ENCODE results near the gene NPEPL1.

The NPEPL1 gene

DNA sequence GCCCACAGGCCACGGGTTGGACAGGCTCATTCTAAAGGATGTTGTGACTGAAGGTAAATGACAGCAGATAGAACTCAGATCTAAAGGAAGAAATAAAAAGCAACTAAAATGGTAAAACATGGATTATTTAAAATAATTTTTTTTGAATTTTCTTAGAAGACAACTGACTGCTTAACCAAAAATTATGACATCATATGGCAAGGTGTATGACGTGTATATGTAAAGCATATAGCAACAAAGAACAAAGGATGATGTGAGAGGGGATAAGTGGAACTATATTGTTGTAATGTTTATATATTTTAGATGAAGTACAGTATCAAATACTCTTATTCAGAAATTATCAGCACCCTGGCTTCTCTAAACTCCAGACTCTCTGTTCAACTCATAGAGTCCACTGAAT lies 38.6 kb downstream of the NPEPL1 start:
- Histone ChIP-seq H3K27me3 (replicated peaks in 2 of 5; ENCODE audit: control insufficient read depth in 4 of 5, insufficient read depth in 5 of 5, low read length in 4 of 5) (peaks cover 0 to 4% (median 0%) of the 10 kb centered on the region in 5 experiments), H3K36me3 (ENCODE audit: control insufficient read depth in 4 of 4, insufficient read depth in 4 of 4, low read length in 3 of 4) (no peaks in the 10 kb centered on the region), H3K27ac (ENCODE audit: insufficient read depth in 1 of 2, low read depth in 1 of 2, low read length in 2 of 2, poor library complexity in 1 of 2, severe bottlenecking in 2 of 2) (no peak overlapping the region), H3K9me3 (ENCODE audit: control extremely low read depth in 1 of 5, control insufficient read depth in 4 of 5, insufficient read depth in 2 of 5, low read depth in 1 of 5, low read length in 4 of 5) (peaks cover 0 to 2% (median under 1%) of the 10 kb centered on the region in 5 experiments), H3K4me1 (ENCODE audit: control extremely low read depth in 1 of 4, control insufficient read depth in 4 of 4, insufficient read depth in 4 of 4, low read length in 3 of 4) (no peaks in the 10 kb centered on the region), H3K4me3 (ENCODE audit: control insufficient read depth in 1 of 7, extremely low read depth in 1 of 7, insufficient read depth in 4 of 7, low read depth in 2 of 7, low read length in 6 of 7) (no peak overlapping the region)
- WGBS (ENCODE audit: insufficient coverage): no CpG with 5 or more reads among the region's 2 CpGs
- DNase-seq: no peak
- ChIA-PET POLR2A (no interaction called here), CTCF (no interaction called here)

DNA sequence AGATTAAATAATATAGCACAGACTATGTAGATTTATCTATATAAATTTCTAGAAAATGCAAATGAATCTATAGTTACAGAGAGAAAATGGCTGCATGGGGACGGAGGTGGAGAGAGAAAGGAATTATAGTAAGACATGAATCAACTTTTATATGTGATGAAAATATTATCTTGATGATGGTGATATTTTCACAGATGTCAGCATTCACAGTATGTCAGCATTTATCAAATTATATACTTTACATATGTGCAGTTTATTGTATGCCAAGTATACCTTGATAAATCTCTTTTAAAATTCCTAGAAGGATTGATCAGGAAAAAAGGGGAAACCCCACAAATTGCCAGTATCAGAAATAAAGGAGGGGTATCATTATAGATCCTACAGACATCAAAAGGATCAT lies 44.6 kb downstream of the NPEPL1 start:
- ChIA-PET CTCF (no interaction called here), POLR2A (no interaction called here)
- no peaks in the 10 kb centered on the region for H3K36me3 ChIP-seq (ENCODE audit: control insufficient read depth in 4 of 4, insufficient read depth in 4 of 4, low read length in 3 of 4)
- no peak overlapping the region for H3K27ac ChIP-seq (ENCODE audit: insufficient read depth in 1 of 2, low read depth in 1 of 2, low read length in 2 of 2, poor library complexity in 1 of 2, severe bottlenecking in 2 of 2)
- peaks cover 0 to 19% (median 3%) of the 10 kb centered on the region in 5 experiments for H3K27me3 ChIP-seq (replicated peaks in 2 of 5; ENCODE audit: control insufficient read depth in 4 of 5, insufficient read depth in 5 of 5, low read length in 4 of 5)
- H3K9me3 ChIP-seq (ENCODE audit: control extremely low read depth in 1 of 5, control insufficient read depth in 4 of 5, insufficient read depth in 2 of 5, low read depth in 1 of 5, low read length in 4 of 5): peaks cover 0 to 2% (median 0%) of the 10 kb centered on the region in 5 experiments
- WGBS (ENCODE audit: insufficient coverage): no CpG with 5 or more reads among the region's 1 CpG
- no peak for DNase-seq
- H3K4me3 ChIP-seq (ENCODE audit: control insufficient read depth in 1 of 7, extremely low read depth in 1 of 7, insufficient read depth in 4 of 7, low read depth in 2 of 7, low read length in 6 of 7): no peak overlapping the region
- H3K4me1 ChIP-seq (ENCODE audit: control extremely low read depth in 1 of 4, control insufficient read depth in 4 of 4, insufficient read depth in 4 of 4, low read length in 3 of 4): no peaks in the 10 kb centered on the region

DNA sequence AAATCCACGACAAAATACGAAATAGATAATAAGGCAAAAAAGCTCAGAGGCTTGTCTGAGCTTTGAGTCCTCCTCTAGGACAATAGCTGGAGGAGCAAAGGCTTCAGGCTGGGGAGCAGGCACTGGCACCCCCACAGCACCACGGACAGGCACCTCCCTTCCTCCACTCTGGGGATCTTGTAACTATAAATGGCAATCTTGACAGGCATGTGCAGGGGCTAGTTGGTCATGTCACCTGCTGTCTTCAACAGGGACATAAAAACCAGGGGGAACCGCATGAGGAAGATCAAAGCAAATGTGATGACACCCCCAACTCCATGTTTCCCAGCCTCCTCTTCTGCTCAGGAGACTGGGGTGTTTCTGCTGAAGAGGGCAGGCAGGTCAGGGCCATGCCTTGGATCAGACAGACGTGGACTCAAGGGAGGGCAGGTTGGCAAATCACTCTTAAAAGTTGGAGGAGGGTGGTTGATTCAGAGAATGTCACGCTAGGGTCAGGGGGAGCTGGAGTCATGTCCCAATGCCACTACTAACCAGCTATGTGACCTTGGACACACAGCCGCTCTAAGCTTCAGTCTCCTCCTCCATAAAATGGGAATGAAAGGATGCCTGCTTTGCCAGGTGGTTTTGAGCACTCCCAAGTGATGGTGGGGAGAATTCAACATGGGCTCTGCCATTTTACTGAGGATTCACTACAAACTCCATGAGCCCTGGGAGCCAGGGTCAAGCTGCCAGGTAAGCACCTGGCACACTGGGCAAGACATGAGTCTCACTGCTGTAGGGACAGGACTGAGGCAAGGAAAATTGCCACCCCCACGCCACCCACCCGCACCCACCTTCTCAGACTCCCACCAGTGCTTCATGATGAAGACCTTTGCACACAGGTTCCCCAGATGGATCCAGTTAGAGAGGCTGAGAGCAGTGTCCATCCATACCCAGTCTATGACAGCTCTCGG lies 48.0 kb downstream of the NPEPL1 start:
- Histone ChIP-seq H3K27me3 (replicated peaks in 2 of 5; ENCODE audit: control insufficient read depth in 4 of 5, insufficient read depth in 5 of 5, low read length in 4 of 5) (peaks cover 0 to 31% (median 3%) of the 10 kb centered on the region in 5 experiments), H3K9me3 (ENCODE audit: control extremely low read depth in 1 of 5, control insufficient read depth in 4 of 5, insufficient read depth in 2 of 5, low read depth in 1 of 5, low read length in 4 of 5) (peaks cover 0 to 2% (median 0%) of the 10 kb centered on the region in 5 experiments), H3K36me3 (ENCODE audit: control insufficient read depth in 4 of 4, insufficient read depth in 4 of 4, low read length in 3 of 4) (no peaks in the 10 kb centered on the region), H3K4me1 (ENCODE audit: control extremely low read depth in 1 of 4, control insufficient read depth in 4 of 4, insufficient read depth in 4 of 4, low read length in 3 of 4) (no peaks in the 10 kb centered on the region), H3K27ac (ENCODE audit: insufficient read depth in 1 of 2, low read depth in 1 of 2, low read length in 2 of 2, poor library complexity in 1 of 2, severe bottlenecking in 2 of 2) (no peak overlapping the region), H3K4me3 (ENCODE audit: control insufficient read depth in 1 of 7, extremely low read depth in 1 of 7, insufficient read depth in 4 of 7, low read depth in 2 of 7, low read length in 6 of 7) (no peak overlapping the region)
- ChIA-PET CTCF (no interaction called here), POLR2A (no interaction called here)
- no peak for DNase-seq
- 89% methylated on average over 3 of the region's 10 CpGs for WGBS (ENCODE audit: insufficient coverage)

DNA sequence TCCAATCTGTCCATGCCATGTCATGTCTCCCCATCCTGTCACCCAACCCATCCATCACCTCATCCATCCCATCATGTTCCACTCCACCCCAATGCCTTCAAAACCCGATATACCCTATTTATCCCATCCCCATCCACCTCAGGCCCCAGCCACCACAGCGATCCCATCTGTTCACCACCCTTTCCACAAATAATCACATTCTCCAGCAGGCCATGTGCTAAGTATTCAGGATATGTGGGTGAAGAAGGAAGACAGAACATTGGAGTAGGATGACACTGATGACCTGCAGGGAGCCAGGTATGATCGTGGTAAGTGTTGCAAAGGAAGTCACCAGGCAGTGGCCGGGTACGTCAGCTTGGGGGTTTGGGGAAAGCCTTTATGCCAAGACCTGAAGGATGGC lies 48.8 kb downstream of the NPEPL1 start:
- Histone ChIP-seq H3K4me3 (ENCODE audit: control insufficient read depth in 1 of 7, extremely low read depth in 1 of 7, insufficient read depth in 4 of 7, low read depth in 2 of 7, low read length in 6 of 7) (no peak overlapping the region), H3K4me1 (ENCODE audit: control extremely low read depth in 1 of 4, control insufficient read depth in 4 of 4, insufficient read depth in 4 of 4, low read length in 3 of 4) (no peaks in the 10 kb centered on the region), H3K36me3 (ENCODE audit: control insufficient read depth in 4 of 4, insufficient read depth in 4 of 4, low read length in 3 of 4) (no peaks in the 10 kb centered on the region), H3K27ac (ENCODE audit: insufficient read depth in 1 of 2, low read depth in 1 of 2, low read length in 2 of 2, poor library complexity in 1 of 2, severe bottlenecking in 2 of 2) (no peak overlapping the region), H3K9me3 (ENCODE audit: control extremely low read depth in 1 of 5, control insufficient read depth in 4 of 5, insufficient read depth in 2 of 5, low read depth in 1 of 5, low read length in 4 of 5) (peaks cover 0 to 2% (median 0%) of the 10 kb centered on the region in 5 experiments), H3K27me3 (replicated peaks in 2 of 5; ENCODE audit: control insufficient read depth in 4 of 5, insufficient read depth in 5 of 5, low read length in 4 of 5) (peaks cover 0 to 32% (median 4%) of the 10 kb centered on the region in 5 experiments)
- 100% methylated on average over 1 of the region's 5 CpGs for WGBS (ENCODE audit: insufficient coverage)
- no peak for DNase-seq
- ChIA-PET CTCF (no interaction called here), POLR2A (no interaction called here)

DNA sequence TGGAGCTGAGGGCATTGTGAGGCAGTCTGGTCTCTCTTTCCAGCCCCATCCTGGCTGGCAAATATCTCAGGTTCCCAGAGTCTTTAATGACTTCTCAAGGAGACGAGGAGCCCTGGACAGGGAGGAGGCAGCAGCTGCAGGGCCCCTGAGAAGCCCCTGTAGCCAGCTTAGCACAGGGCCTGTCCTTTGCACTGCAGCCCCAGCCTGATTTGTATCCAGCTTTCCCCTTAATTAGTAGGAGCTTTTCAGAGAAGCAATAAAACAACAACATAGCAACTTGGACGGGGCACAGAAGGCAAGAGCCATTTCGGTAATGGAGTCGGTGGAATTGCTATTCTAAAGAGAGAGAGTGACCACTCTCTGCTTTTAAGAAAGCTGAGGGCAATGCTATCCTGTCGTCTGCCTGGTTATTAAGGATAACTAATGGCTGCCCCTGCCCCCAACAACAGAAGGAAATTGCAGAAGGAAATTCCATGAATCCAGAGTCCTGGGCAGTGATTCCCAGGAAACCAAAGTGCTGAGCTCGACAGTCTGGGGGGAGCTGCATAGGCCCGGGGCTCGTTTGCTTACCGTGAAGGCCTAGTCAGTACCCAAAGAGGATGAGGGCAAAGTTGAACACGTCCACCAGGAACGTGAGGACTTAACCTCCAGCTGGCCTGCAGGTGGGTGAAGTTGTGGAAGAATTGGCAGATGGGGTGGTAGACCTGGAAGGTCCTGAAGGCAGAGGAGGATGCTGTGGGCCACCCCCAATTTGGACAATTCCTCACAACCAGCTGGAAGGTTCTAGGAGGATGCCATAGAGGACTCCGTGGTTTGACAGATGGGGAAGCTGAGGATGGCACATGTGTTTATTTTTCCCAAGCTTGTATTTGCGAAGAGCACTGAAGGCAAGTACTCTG lies 50.3 kb downstream of the NPEPL1 start:
- H3K9me3 ChIP-seq (ENCODE audit: control extremely low read depth in 1 of 5, control insufficient read depth in 4 of 5, insufficient read depth in 2 of 5, low read depth in 1 of 5, low read length in 4 of 5): peaks cover 0 to 2% (median 0%) of the 10 kb centered on the region in 5 experiments
- no peak overlapping the region for H3K4me3 ChIP-seq (ENCODE audit: control insufficient read depth in 1 of 7, extremely low read depth in 1 of 7, insufficient read depth in 4 of 7, low read depth in 2 of 7, low read length in 6 of 7)
- no peak overlapping the region for H3K27ac ChIP-seq (ENCODE audit: insufficient read depth in 1 of 2, low read depth in 1 of 2, low read length in 2 of 2, poor library complexity in 1 of 2, severe bottlenecking in 2 of 2)
- WGBS (ENCODE audit: insufficient coverage): 63% methylated on average over 12 of the region's 13 CpGs
- no peaks in the 10 kb centered on the region for H3K4me1 ChIP-seq (ENCODE audit: control extremely low read depth in 1 of 4, control insufficient read depth in 4 of 4, insufficient read depth in 4 of 4, low read length in 3 of 4)
- ChIA-PET CTCF (interaction anchor here (0.6 kb wide), 1 partner anchor 425 kb away, joined by 3 read pairs; no protein-coding TSS in a partner anchor), POLR2A (no interaction called here)
- peaks cover 0 to 47% (median 6%) of the 10 kb centered on the region in 5 experiments for H3K27me3 ChIP-seq (replicated peaks in 2 of 5; ENCODE audit: control insufficient read depth in 4 of 5, insufficient read depth in 5 of 5, low read length in 4 of 5)
- H3K36me3 ChIP-seq (ENCODE audit: control insufficient read depth in 4 of 4, insufficient read depth in 4 of 4, low read length in 3 of 4): no peaks in the 10 kb centered on the region
- DNase-seq: no peak

DNA sequence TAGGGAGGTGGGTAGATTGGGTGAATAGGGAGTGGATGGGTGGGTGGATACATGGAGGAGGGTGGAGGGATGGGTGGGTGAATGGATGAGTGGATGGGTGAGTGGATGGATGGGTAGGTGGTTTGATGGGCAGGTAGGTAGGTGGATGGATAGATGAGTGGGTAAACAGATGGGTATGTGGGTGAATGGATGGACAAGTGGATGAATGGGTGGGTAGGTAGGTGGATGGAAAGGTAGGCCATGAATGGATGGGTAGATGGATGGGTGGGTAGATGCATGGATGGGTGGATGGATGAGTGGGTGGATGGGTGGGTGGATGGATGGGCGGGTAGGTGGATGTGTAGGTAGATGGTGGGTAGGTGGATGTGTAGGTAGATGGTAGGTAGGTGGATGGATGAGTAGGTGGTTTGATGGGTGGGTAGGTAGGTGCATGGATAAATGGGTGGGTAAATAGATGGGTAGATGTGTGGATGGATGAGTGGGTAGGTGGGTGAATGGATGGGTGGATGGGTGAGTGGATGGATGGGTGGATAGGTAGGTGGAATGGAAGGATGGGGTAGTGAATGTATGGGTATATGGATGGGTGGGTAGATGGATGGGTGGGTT lies 51.4 kb downstream of the NPEPL1 start:
- Histone ChIP-seq H3K27ac (ENCODE audit: insufficient read depth in 1 of 2, low read depth in 1 of 2, low read length in 2 of 2, poor library complexity in 1 of 2, severe bottlenecking in 2 of 2) (no peak overlapping the region), H3K9me3 (ENCODE audit: control extremely low read depth in 1 of 5, control insufficient read depth in 4 of 5, insufficient read depth in 2 of 5, low read depth in 1 of 5, low read length in 4 of 5) (no peaks in the 10 kb centered on the region), H3K4me1 (ENCODE audit: control extremely low read depth in 1 of 4, control insufficient read depth in 4 of 4, insufficient read depth in 4 of 4, low read length in 3 of 4) (no peaks in the 10 kb centered on the region), H3K4me3 (ENCODE audit: control insufficient read depth in 1 of 7, extremely low read depth in 1 of 7, insufficient read depth in 4 of 7, low read depth in 2 of 7, low read length in 6 of 7) (no peak overlapping the region), H3K27me3 (replicated peaks in 2 of 5; ENCODE audit: control insufficient read depth in 4 of 5, insufficient read depth in 5 of 5, low read length in 4 of 5) (peaks cover 3 to 47% (median 9%) of the 10 kb centered on the region in 5 experiments), H3K36me3 (ENCODE audit: control insufficient read depth in 4 of 4, insufficient read depth in 4 of 4, low read length in 3 of 4) (no peaks in the 10 kb centered on the region)
- ChIA-PET CTCF (no interaction called here), POLR2A (no interaction called here)
- 100% methylated on average over 1 of the region's 1 CpG for WGBS (ENCODE audit: insufficient coverage)
- no peak for DNase-seq
